HepG2 (cell line): ENCODE measurements around the gene SLCO2B1. TPM values are rescaled to one million over a fixed set of nuclear protein-coding genes. Genes with fewer than 3 reads are reported as not detected.

ENCODE experiments used
- DZIP1 ChIP-seq: sonication (generic); formaldehyde crosslinking; IDR thresholded peaks from 2 replicates; pipeline ENCODE4 v1.5.0; 2020; ENCODE audit warnings: mild to moderate bottlenecking, missing genetic modification reagents
- SP4 ChIP-seq: sonication (generic); formaldehyde crosslinking; IDR thresholded peaks from 2 replicates; pipeline ENCODE4 v1.8.1; 2023; ENCODE audit warnings: mild to moderate bottlenecking, missing genetic modification reagents
- ZNF547 ChIP-seq: sonication (generic); formaldehyde crosslinking; IDR thresholded peaks from 2 replicates; pipeline ENCODE4 v1.5.1; 2020; ENCODE audit warnings: mild to moderate bottlenecking, missing genetic modification reagents
- ZNF564 ChIP-seq: sonication (generic); formaldehyde crosslinking; IDR thresholded peaks from 2 replicates; pipeline ENCODE4 v1.8.1; 2023; ENCODE audit warnings: mild to moderate bottlenecking, missing genetic modification reagents
- ZNF777 ChIP-seq: sonication (generic); formaldehyde crosslinking; IDR thresholded peaks from 2 replicates; pipeline ENCODE4 v1.4.0; 2020; ENCODE audit warnings: missing genetic modification reagents
- polyA plus RNA-seq, 8 experiments: library from polyadenylated mRNA; depleted of rRNA in 3 of 8; stranded (reverse) in 7 of 8; unstranded in 1 of 8; fragments of >200 nt; fragmentation: Illumina TruSeq in 4 of 8; extraction: Trizol in 4 of 8; gene quantifications; 2 replicates each; pipeline versions ENCODE4 v1.2.1 to v1.2.3, GENCODE V29; 2011 to 2016; ENCODE audit warnings: low read depth in 4 of 8, missing spikeins in 1 of 8, mixed read lengths in 1 of 8; ENCODE audit not compliant: insufficient read depth in 1 of 8
- total RNA-seq, 5 experiments: library from RNA; depleted of rRNA; stranded (reverse); fragments of >200 nt; fragmentation: Illumina TruSeq; extraction: Trizol; gene quantifications; 2 replicates each; pipeline ENCODE4 v1.2.3, GENCODE V29; 2016; ENCODE audit warnings: low read depth in 1 of 5
- TF ChIP-seq, protein P1 (sequence below): sonication (generic); formaldehyde crosslinking; IDR thresholded peaks from 2 replicates; pipeline ENCODE4 v1.4.0; 2020; ENCODE audit warnings: missing genetic modification reagents, borderline replicate concordance
- TF ChIP-seq, protein P2 (sequence below): fragments of 450-650 bp; IDR thresholded peaks from 2 replicates; pipeline ENCODE4 v1.6.1; 2017; ENCODE audit warnings: mild to moderate bottlenecking

Gene SLCO2B1
- total and polyA plus RNA-seq, 2 of the 13 experiments (the other 11 are each of a cell fraction or from before 2014, with no cell fraction given): 15.3 to 19.8 TPM

DNA sequence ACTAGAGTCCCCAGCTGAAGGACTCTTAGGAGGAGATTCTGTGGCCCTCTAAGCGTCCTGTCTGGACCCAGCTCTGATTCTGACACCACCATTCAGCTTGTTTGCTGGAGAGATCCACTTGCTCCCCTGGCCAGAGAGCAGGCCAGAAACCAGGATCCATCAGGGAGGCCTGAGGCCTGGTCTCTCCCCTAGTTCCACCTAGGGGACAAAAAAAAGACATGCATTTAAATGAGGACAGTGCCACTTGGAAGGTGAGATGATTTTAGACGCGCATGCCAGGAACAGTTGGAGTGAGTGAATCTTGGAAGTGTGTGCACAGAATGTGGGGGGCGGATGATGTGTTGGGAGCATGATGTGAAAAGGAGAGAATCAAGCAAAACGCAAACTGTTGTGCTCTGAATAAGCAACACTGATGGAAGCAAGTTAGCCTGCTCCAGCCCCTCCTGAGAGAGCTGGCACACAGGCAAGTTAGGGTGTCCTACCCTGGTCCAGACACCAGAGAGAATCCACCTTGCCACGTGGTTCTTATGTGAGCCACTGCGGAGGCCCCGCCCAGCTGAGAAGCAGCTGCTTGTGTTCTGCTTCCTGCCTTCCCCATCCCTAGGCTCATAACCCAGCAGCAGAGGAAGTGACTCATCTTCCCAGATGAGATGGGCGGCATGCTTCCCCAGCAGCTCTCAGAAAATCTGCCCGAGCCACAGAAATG lies 8.0 kb upstream of the SLCO2B1 start (continued):
- no peak for TF ChIP-seq ZNF777 (CRISPR knock-in tag)
- TF ChIP-seq DZIP1 (CRISPR knock-in tag): no peak
- no peak for TF ChIP-seq SP4
- TF ChIP-seq, protein P1, sequence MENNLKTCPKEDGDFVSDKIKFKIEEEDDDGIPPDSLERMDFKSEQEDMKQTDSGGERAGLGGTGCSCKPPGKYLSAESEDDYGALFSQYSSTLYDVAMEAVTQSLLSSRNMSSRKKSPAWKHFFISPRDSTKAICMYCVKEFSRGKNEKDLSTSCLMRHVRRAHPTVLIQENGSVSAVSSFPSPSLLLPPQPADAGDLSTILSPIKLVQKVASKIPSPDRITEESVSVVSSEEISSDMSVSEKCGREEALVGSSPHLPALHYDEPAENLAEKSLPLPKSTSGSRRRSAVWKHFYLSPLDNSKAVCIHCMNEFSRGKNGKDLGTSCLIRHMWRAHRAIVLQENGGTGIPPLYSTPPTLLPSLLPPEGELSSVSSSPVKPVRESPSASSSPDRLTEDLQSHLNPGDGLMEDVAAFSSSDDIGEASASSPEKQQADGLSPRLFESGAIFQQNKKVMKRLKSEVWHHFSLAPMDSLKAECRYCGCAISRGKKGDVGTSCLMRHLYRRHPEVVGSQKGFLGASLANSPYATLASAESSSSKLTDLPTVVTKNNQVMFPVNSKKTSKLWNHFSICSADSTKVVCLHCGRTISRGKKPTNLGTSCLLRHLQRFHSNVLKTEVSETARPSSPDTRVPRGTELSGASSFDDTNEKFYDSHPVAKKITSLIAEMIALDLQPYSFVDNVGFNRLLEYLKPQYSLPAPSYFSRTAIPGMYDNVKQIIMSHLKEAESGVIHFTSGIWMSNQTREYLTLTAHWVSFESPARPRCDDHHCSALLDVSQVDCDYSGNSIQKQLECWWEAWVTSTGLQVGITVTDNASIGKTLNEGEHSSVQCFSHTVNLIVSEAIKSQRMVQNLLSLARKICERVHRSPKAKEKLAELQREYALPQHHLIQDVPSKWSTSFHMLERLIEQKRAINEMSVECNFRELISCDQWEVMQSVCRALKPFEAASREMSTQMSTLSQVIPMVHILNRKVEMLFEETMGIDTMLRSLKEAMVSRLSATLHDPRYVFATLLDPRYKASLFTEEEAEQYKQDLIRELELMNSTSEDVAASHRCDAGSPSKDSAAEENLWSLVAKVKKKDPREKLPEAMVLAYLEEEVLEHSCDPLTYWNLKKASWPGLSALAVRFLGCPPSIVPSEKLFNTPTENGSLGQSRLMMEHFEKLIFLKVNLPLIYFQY (CRISPR knock-in tag): no peak
- TF ChIP-seq ZNF547 (CRISPR knock-in tag): no peak
- TF ChIP-seq ZNF564 (CRISPR knock-in tag): no peak
- TF ChIP-seq, protein P2, sequence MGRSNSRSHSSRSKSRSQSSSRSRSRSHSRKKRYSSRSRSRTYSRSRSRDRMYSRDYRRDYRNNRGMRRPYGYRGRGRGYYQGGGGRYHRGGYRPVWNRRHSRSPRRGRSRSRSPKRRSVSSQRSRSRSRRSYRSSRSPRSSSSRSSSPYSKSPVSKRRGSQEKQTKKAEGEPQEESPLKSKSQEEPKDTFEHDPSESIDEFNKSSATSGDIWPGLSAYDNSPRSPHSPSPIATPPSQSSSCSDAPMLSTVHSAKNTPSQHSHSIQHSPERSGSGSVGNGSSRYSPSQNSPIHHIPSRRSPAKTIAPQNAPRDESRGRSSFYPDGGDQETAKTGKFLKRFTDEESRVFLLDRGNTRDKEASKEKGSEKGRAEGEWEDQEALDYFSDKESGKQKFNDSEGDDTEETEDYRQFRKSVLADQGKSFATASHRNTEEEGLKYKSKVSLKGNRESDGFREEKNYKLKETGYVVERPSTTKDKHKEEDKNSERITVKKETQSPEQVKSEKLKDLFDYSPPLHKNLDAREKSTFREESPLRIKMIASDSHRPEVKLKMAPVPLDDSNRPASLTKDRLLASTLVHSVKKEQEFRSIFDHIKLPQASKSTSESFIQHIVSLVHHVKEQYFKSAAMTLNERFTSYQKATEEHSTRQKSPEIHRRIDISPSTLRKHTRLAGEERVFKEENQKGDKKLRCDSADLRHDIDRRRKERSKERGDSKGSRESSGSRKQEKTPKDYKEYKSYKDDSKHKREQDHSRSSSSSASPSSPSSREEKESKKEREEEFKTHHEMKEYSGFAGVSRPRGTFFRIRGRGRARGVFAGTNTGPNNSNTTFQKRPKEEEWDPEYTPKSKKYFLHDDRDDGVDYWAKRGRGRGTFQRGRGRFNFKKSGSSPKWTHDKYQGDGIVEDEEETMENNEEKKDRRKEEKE: no peak
